HL-60 (cell line): ENCODE measurements around the gene DPH3.

ENCODE experiments used
- CTCF ChIP-seq: IDR thresholded peaks from one replicate; pipeline ENCODE4 v1.5.1; 2011; ENCODE audit warnings: low read length, control low read depth, inconsistent platforms; ENCODE audit not compliant: insufficient read depth
- GABPA ChIP-seq: IDR thresholded peaks from 2 replicates; pipeline ENCODE4 v1.6.1; 2012; ENCODE audit warnings: low read depth
- POLR2AphosphoS5 ChIP-seq: IDR thresholded peaks from 2 replicates; pipeline ENCODE4 v1.6.1; 2012; ENCODE audit warnings: low read depth

GRCh38 chr3:16304061-16305010, 39.6 kb upstream of the DPH3 start:
- TF ChIP-seq CTCF (no peak), GABPA (no peak), POLR2AphosphoS5 (no peak)
